HepG2 (cell line): Measurements from ENCODE around the gene GNG7. TPM values are rescaled to one million over a fixed set of nuclear protein-coding genes. Genes with fewer than 3 reads are reported as not detected.

Experiments
- ARNT2 ChIP-seq: sonication (generic); formaldehyde crosslinking; IDR thresholded peaks from 2 replicates; pipeline ENCODE4 v1.8.0; 2022; ENCODE audit warnings: mild to moderate bottlenecking, low read depth, missing genetic modification reagents, moderate library complexity
- ASH2L ChIP-seq: fragments of 300-600, 200-600 bp; sonication (generic); IDR thresholded peaks from 2 replicates; pipeline ENCODE4 v1.7.0; 2017; ENCODE audit warnings: low read depth, mild to moderate bottlenecking, moderate library complexity, mixed read lengths, low read length; ENCODE audit not compliant: insufficient read length
- ATRX ChIP-seq: sonication (generic); formaldehyde crosslinking; IDR thresholded peaks from 2 replicates; pipeline ENCODE4 v1.4.0; 2020; ENCODE audit warnings: missing genetic modification reagents, borderline replicate concordance
- FOXC1 ChIP-seq: sonication (generic); formaldehyde crosslinking; IDR thresholded peaks from 2 replicates; pipeline ENCODE4 v1.8.0; 2022; ENCODE audit warnings: mild to moderate bottlenecking, missing genetic modification reagents, borderline replicate concordance
- HNRNPK ChIP-seq: fragments of 200-400 bp; formaldehyde crosslinking; IDR thresholded peaks from 2 replicates; pipeline ENCODE4 v1.6.1; 2018; ENCODE audit warnings: low read length, low read depth, moderate library complexity, mild to moderate bottlenecking; ENCODE audit not compliant: poor library complexity, severe bottlenecking
- HNRNPL ChIP-seq: fragments of 200-400 bp; formaldehyde crosslinking; IDR thresholded peaks from 2 replicates; pipeline ENCODE4 v1.6.1; 2017; ENCODE audit warnings: mild to moderate bottlenecking, low read depth, low read length
- NFE2L1 ChIP-seq: sonication (generic); formaldehyde crosslinking; IDR thresholded peaks from 2 replicates; pipeline ENCODE4 v1.4.0; 2020; ENCODE audit warnings: missing genetic modification reagents, mild to moderate bottlenecking, borderline replicate concordance
- NONO ChIP-seq, 2 experiments: fragments of 450-650 bp in 1 of 2; sonication (generic) in 1 of 2; formaldehyde crosslinking in 1 of 2; IDR thresholded peaks in 1 of 2; conservative IDR thresholded peaks in 1 of 2; 2 replicates each; pipeline versions ENCODE4 v1.6.1 to v1.8.0; 2017 to 2022; ENCODE audit warnings: mild to moderate bottlenecking in 1 of 2, missing genetic modification reagents in 1 of 2, moderate library complexity in 1 of 2
- PCBP2 ChIP-seq: fragments of 200-400 bp; formaldehyde crosslinking; optimal IDR thresholded peaks from 2 replicates; pipeline ENCODE3; 2018; ENCODE audit warnings: low read length, low read depth; ENCODE audit not compliant: poor library complexity, severe bottlenecking
- PPARG ChIP-seq: conservative IDR thresholded peaks from 2 replicates; pipeline ENCODE4 v1.6.1; 2016; ENCODE audit warnings: missing biosample characterization, missing genetic modification reagents
- RNF2 ChIP-seq: fragments of 450-650 bp; conservative IDR thresholded peaks from 2 replicates; pipeline ENCODE4 v1.6.1; 2016; ENCODE audit warnings: low read depth
- TIGD3 ChIP-seq: sonication (generic); formaldehyde crosslinking; IDR thresholded peaks from 2 replicates; pipeline ENCODE4 v1.5.1; 2020; ENCODE audit warnings: mild to moderate bottlenecking, missing genetic modification reagents, borderline replicate concordance
- YEATS4 ChIP-seq: sonication (generic); formaldehyde crosslinking; IDR thresholded peaks from 2 replicates; pipeline ENCODE4 v1.4.0; 2020; ENCODE audit warnings: missing genetic modification reagents, borderline replicate concordance
- ZFP37 ChIP-seq: sonication (generic); formaldehyde crosslinking; IDR thresholded peaks from 2 replicates; pipeline ENCODE4 v1.4.0; 2020; ENCODE audit warnings: missing genetic modification reagents, borderline replicate concordance
- ZNF281 ChIP-seq: sonication (generic); formaldehyde crosslinking; IDR thresholded peaks from 2 replicates; pipeline ENCODE4 v1.4.0; 2020; ENCODE audit warnings: missing genetic modification reagents, borderline replicate concordance
- ZNF570 ChIP-seq: sonication (generic); formaldehyde crosslinking; IDR thresholded peaks from 2 replicates; pipeline ENCODE4 v1.4.0; 2020; ENCODE audit warnings: mild to moderate bottlenecking, missing genetic modification reagents, borderline replicate concordance
- ZNF749 ChIP-seq: sonication (generic); formaldehyde crosslinking; IDR thresholded peaks from 2 replicates; pipeline ENCODE4 v1.8.0; 2022; ENCODE audit warnings: mild to moderate bottlenecking, missing genetic modification reagents, moderate library complexity, borderline replicate concordance
- polyA plus RNA-seq, 8 experiments: library from polyadenylated mRNA; depleted of rRNA in 3 of 8; stranded (reverse) in 7 of 8; unstranded in 1 of 8; fragments of >200 nt; fragmentation: Illumina TruSeq in 4 of 8; extraction: Trizol in 4 of 8; gene quantifications; 2 replicates each; pipeline versions ENCODE4 v1.2.1 to v1.2.3, GENCODE V29; 2011 to 2016; ENCODE audit warnings: low read depth in 4 of 8, missing spikeins in 1 of 8, mixed read lengths in 1 of 8; ENCODE audit not compliant: insufficient read depth in 1 of 8
- total RNA-seq, 5 experiments: library from RNA; depleted of rRNA; stranded (reverse); fragments of >200 nt; fragmentation: Illumina TruSeq; extraction: Trizol; gene quantifications; 2 replicates each; pipeline ENCODE4 v1.2.3, GENCODE V29; 2016; ENCODE audit warnings: low read depth in 1 of 5
- TF ChIP-seq, protein P1 (sequence below): sonication (generic); formaldehyde crosslinking; IDR thresholded peaks from 2 replicates; pipeline ENCODE4 v1.5.0; 2020; ENCODE audit warnings: mild to moderate bottlenecking, low read depth, missing genetic modification reagents, borderline replicate concordance
- TF ChIP-seq, protein P2 (sequence below): sonication (generic); formaldehyde crosslinking; IDR thresholded peaks from 2 replicates; pipeline ENCODE4 v1.4.0; 2020; ENCODE audit warnings: mild to moderate bottlenecking, missing genetic modification reagents

The GNG7 gene
- total and polyA plus RNA-seq, 2 of the 13 experiments (the other 11 are each of a cell fraction or from before 2014, with no cell fraction given): 1.4 to 3.3 TPM

DNA sequence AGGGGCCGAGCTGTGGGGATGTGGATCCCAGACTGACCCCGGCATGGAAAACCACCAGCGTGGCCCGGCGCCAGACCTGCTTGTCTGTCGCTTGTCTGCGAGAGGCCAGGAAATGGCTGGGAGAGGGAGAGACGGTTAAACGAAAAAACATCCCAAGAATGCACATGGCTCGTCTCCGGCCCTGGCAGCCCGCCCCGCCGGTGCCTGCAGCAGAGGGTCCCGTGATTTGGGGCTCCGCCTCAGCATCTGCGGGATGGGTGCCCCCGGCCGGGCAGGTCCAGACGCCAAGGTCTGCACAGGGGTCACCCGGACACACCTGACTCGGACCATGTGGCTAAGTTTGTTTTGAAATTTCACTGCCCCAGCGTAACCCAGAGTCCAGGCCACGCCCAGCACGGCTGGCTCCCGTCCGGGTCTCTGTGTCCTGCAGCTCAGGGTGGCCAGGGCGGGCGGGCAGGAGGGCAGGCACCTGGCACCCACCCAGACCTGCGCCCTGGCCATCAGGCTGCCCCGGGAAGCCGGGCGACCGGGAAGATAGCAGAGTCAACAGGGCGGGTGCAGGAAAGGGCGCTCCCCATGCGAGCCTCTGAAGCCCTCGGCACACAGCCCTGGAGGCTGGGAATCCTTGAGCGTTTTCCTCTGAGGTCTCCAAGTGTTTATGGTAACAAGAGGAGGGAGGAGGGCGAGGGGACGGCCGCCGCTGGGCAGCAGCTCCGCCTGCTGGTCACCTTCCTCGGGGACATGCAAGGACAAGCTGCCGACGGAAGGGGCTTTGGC is 123.4 kb downstream of the GNG7 start (continued):
- TF ChIP-seq ZNF281 (CRISPR knock-in tag): peak; percentile 1; the same call in 1 of the 2 replicates
- peak; percentile 96 for TF ChIP-seq HNRNPL
- TF ChIP-seq, protein P1, sequence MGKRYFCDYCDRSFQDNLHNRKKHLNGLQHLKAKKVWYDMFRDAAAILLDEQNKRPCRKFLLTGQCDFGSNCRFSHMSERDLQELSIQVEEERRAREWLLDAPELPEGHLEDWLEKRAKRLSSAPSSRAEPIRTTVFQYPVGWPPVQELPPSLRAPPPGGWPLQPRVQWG (CRISPR knock-in tag): no peak
- TF ChIP-seq TIGD3 (CRISPR knock-in tag): no peak
- TF ChIP-seq, protein P2, sequence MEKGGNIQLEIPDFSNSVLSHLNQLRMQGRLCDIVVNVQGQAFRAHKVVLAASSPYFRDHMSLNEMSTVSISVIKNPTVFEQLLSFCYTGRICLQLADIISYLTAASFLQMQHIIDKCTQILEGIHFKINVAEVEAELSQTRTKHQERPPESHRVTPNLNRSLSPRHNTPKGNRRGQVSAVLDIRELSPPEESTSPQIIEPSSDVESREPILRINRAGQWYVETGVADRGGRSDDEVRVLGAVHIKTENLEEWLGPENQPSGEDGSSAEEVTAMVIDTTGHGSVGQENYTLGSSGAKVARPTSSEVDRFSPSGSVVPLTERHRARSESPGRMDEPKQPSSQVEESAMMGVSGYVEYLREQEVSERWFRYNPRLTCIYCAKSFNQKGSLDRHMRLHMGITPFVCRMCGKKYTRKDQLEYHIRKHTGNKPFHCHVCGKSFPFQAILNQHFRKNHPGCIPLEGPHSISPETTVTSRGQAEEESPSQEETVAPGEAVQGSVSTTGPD (CRISPR knock-in tag): no peak
- TF ChIP-seq RNF2: peak; percentile 84; the same call in 1 of the 2 replicates
- TF ChIP-seq PPARG (CRISPR knock-in tag): peak; percentile 76
- peak; percentile 61; the same call in 1 of the 2 replicates for TF ChIP-seq YEATS4 (CRISPR knock-in tag)
- TF ChIP-seq NFE2L1 (CRISPR knock-in tag): no peak
- TF ChIP-seq HNRNPK: peak; percentile 38
- no peak for TF ChIP-seq NONO (IDR thresholded peaks at IDR 0.05)
- peak; percentile 71; the same call in 1 of the 2 replicates for TF ChIP-seq NONO (CRISPR knock-in tag; conservative IDR thresholded peaks at IDR 0.05)
- peak; percentile 54 for TF ChIP-seq ASH2L
- 0 out of 2 replicates have a peak, but pooled peaks have one; percentile 22 for TF ChIP-seq ZFP37 (CRISPR knock-in tag)
- no peak for TF ChIP-seq ZNF570 (CRISPR knock-in tag)
- TF ChIP-seq ARNT2 (CRISPR knock-in tag): peak; percentile 87
- no peak for TF ChIP-seq PCBP2
- TF ChIP-seq ATRX (CRISPR knock-in tag): no peak
- no peak for TF ChIP-seq ZNF749 (CRISPR knock-in tag)
- peak; percentile 78; the same call in 1 of the 2 replicates for TF ChIP-seq FOXC1 (CRISPR knock-in tag)
